Progenitor cell of endocrine pancreas (in vitro differentiated cells): Measurements from ENCODE around the gene EME2. TPM values are rescaled to one million over a fixed set of nuclear protein-coding genes. Genes with fewer than 3 reads are reported as not detected.
"Not testable (repeated sequence)": the region's sequence is repeated elsewhere in the genome, so short reads cannot be mapped to it uniquely, and the experiment has no call there.

Experiments
- DNase-seq: peaks from one replicate; pipeline ENCODE4 v3.0.0; 2021; ENCODE audit warnings: low spot score; ENCODE audit not compliant: unreplicated experiment
- H3K27ac Mint-ChIP-seq: 2 replicates; pipeline ENCODE4 v1.8.0; 2021; ENCODE audit warnings: mild to moderate bottlenecking, moderate library complexity, mixed read lengths
- H3K27me3 Mint-ChIP-seq: 2 replicates; pipeline ENCODE4 v1.8.0; 2021; ENCODE audit warnings: mixed read lengths
- H3K36me3 Mint-ChIP-seq: 2 replicates; pipeline ENCODE4 v1.8.0; 2022; ENCODE audit warnings: mixed read lengths; ENCODE audit not compliant: insufficient read depth
- H3K4me1 Mint-ChIP-seq: 2 replicates; pipeline ENCODE4 v1.8.0; 2021; ENCODE audit warnings: low read depth, mixed read lengths
- H3K4me3 Mint-ChIP-seq: 2 replicates; pipeline ENCODE4 v1.8.0; 2021; ENCODE audit warnings: low read depth, mild to moderate bottlenecking, moderate library complexity, mixed read lengths
- H3K9me3 Mint-ChIP-seq: 2 replicates; pipeline ENCODE4 v1.8.0; 2021; ENCODE audit warnings: low read depth, mixed read lengths
- total RNA-seq: library from RNA; stranded (reverse); gene quantifications from 2 replicates; pipeline ENCODE4 v1.2.1, GENCODE V29; 2021
- TF ChIP-seq, protein P1 (sequence below): fragments of 200-600 bp; sonication (generic); IDR thresholded peaks from one replicate; pipeline ENCODE4 v1.5.0; 2021; ENCODE audit warnings: antibody characterized with exemption, mild to moderate bottlenecking; ENCODE audit not compliant: unreplicated experiment

Gene EME2
- total RNA-seq, 1 donor from 2014 or later, result 50.6 TPM

DNA sequence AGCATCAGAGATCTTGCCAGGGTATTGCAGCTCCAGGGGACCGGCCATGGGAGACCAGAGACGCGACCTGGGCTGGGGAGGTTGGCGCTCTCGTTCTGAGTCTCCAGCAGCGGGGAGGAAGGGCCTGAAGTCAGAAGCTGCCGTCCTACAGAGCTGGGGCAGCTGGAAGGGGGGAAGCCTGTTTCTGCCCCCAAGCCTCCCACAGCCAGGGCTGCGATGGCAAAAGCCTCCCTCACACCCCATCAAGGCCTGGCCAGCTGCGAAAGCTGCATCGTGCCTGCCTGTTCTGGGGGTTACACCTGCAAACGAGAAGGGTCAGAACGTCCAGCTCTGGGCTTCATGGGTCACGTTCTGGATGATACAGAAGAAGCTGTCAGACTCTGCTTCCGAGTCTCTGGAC lies 40.5 kb upstream of the EME2 start:
- Mint-ChIP-seq H3K4me3 (no peak overlapping the region), H3K4me1 (no peaks in the 10 kb centered on the region), H3K27me3 (no peaks in the 10 kb centered on the region), H3K36me3 (peaks cover 7% of the 10 kb centered on the region), H3K9me3 (no peaks in the 10 kb centered on the region), H3K27ac (peak overlapping the region; percentile 31)
- TF ChIP-seq, protein P1, sequence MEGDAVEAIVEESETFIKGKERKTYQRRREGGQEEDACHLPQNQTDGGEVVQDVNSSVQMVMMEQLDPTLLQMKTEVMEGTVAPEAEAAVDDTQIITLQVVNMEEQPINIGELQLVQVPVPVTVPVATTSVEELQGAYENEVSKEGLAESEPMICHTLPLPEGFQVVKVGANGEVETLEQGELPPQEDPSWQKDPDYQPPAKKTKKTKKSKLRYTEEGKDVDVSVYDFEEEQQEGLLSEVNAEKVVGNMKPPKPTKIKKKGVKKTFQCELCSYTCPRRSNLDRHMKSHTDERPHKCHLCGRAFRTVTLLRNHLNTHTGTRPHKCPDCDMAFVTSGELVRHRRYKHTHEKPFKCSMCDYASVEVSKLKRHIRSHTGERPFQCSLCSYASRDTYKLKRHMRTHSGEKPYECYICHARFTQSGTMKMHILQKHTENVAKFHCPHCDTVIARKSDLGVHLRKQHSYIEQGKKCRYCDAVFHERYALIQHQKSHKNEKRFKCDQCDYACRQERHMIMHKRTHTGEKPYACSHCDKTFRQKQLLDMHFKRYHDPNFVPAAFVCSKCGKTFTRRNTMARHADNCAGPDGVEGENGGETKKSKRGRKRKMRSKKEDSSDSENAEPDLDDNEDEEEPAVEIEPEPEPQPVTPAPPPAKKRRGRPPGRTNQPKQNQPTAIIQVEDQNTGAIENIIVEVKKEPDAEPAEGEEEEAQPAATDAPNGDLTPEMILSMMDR, result no peak
- no peak for DNase-seq

DNA sequence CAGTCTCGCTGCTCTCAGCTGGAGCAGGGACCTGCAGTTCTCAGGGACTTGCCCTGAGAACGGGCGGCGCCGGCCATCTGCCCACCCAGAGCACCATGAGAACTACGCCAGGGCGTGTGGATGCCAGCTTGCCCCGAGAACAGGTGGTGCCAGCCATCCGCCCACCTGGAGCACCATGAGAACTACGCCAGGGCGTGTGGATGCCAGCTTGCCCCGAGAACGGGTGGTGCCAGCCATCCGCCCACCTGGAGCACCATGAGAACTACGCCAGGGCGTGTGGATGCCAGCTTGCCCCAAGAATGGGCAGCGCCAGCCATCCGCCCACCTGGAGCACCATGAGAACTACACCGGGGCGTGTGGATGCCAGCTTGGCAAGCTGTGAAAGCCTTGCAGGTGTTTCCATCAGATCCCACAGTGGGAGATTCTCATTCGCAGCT lies 40.0 kb upstream of the EME2 start:
- not testable (repeated sequence) for H3K4me3 Mint-ChIP-seq, H3K9me3 Mint-ChIP-seq, H3K27me3 Mint-ChIP-seq, H3K36me3 Mint-ChIP-seq, DNase-seq, H3K27ac Mint-ChIP-seq, H3K4me1 Mint-ChIP-seq

DNA sequence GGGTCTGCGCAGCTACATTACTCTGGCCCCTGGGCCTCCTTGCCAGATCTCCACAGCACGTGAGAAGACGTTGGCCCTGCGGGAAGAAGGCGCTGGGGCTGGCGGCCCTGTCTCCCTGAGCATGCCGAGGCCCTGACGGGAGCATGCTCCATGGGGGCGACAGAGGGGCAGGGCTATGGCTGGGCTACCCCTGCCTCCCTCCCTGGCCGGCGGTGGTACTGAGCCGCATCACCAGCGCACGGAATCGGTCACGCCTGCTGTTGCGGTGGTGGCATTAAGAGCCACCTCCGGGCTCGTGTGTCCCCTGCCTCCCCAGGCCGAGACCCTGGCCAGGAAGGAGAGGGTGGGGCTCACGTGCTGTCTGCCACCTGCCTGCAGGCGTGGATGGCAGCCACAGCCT lies 38.5 kb upstream of the EME2 start:
- Mint-ChIP-seq H3K4me3 (no peak overlapping the region), H3K9me3 (no peaks in the 10 kb centered on the region), H3K36me3 (peaks cover 6% of the 10 kb centered on the region), H3K27ac (no peak overlapping the region), H3K4me1 (no peaks in the 10 kb centered on the region), H3K27me3 (no peaks in the 10 kb centered on the region)
- TF ChIP-seq, protein P1, result no peak
- no peak for DNase-seq

DNA sequence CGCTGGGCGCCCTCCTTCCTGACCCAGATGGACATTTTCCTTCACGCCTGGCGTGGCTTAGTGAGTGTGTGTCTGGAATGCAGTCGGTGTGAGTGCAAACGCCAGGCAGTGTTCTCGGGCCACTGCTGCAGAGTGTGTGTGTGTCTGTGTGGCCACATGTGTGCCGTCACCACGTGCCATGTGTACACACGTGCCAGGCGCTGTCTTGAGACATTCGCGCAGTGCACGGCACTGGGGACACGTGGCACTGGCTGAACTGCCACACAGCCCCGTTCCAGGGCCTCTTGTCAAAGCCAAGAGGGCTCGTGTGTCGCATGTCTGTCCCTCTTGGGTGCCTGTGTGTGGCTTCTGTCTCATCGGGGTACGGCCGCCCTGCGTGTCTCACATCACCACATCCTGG lies 37.8 kb upstream of the EME2 start:
- H3K4me3 Mint-ChIP-seq, result no peak overlapping the region
- peaks cover 4% of the 10 kb centered on the region for H3K36me3 Mint-ChIP-seq
- no peaks in the 10 kb centered on the region for H3K4me1 Mint-ChIP-seq
- no peaks in the 10 kb centered on the region for H3K9me3 Mint-ChIP-seq
- peak overlapping the region; percentile 60 for H3K27ac Mint-ChIP-seq
- no peaks in the 10 kb centered on the region for H3K27me3 Mint-ChIP-seq
- TF ChIP-seq, protein P1, result no peak
- DNase-seq, result no peak

DNA sequence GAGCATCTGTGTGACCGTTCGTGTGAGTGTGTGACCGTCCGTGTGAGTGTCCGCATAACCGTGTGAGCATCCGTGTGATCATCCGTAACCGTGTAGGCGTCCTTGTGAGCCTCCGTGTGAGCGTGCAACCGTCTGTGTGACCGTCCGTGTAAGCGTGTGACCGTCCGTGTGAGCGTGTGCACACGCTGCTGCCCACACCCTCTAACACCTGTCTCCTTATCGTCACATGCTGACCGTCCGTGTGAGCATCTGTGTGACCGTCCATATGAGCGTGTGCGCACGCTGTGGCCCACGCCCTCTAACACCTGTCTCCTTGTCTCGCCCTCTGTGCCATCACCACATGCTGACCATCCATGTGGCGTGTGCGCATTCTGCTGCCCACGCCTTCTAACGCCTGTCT lies 32.4 kb upstream of the EME2 start:
- Mint-ChIP-seq H3K9me3 (no peaks in the 10 kb centered on the region), H3K27me3 (no peaks in the 10 kb centered on the region)
- DNase-seq, result no peak

More for the DNA sequence above, 32.4 kb upstream of the EME2 start:
- H3K4me3 Mint-ChIP-seq, result no peak overlapping the region
- no peaks in the 10 kb centered on the region for H3K36me3 Mint-ChIP-seq
- H3K27ac Mint-ChIP-seq, result no peak overlapping the region
- no peaks in the 10 kb centered on the region for H3K4me1 Mint-ChIP-seq
- TF ChIP-seq, protein P1, result no peak
